Kidney epithelial cell (primary cell): ENCODE data around the gene PER1. TPM values are rescaled to one million over a fixed set of nuclear protein-coding genes. Genes with fewer than 3 reads are reported as not detected.

ENCODE experiments used
- DNase-seq: peaks from one replicate; pipeline ENCODE4 v3.0.0-alpha.2; 2010; ENCODE audit warnings: low read depth
- H3K27me3 ChIP-seq: 2 replicates; pipeline ENCODE4 v1.6.0; 2011; ENCODE audit warnings: low read length; ENCODE audit not compliant: control insufficient read depth, insufficient read depth
- H3K36me3 ChIP-seq: 2 replicates; pipeline ENCODE4 v1.5.1; 2011; ENCODE audit warnings: low read length; ENCODE audit not compliant: control insufficient read depth, insufficient read depth
- H3K4me3 ChIP-seq: 2 replicates; pipeline ENCODE4 v1.5.1; 2011; ENCODE audit warnings: low read depth, mild to moderate bottlenecking, control low read depth, low read length
- total RNA-seq: library from RNA; depleted of rRNA; stranded (reverse); fragments of >200 nt; gene quantifications from 2 replicates; pipeline ENCODE4 v1.2.3, GENCODE V29; 2015
- TF ChIP-seq, protein P1 (sequence below): IDR thresholded peaks from 2 replicates; pipeline ENCODE4 v1.5.1; 2011; ENCODE audit warnings: mild to moderate bottlenecking, moderate library complexity, low read length, control low read depth, inconsistent platforms; ENCODE audit not compliant: insufficient read depth, poor library complexity, severe bottlenecking

The PER1 gene, protein sequence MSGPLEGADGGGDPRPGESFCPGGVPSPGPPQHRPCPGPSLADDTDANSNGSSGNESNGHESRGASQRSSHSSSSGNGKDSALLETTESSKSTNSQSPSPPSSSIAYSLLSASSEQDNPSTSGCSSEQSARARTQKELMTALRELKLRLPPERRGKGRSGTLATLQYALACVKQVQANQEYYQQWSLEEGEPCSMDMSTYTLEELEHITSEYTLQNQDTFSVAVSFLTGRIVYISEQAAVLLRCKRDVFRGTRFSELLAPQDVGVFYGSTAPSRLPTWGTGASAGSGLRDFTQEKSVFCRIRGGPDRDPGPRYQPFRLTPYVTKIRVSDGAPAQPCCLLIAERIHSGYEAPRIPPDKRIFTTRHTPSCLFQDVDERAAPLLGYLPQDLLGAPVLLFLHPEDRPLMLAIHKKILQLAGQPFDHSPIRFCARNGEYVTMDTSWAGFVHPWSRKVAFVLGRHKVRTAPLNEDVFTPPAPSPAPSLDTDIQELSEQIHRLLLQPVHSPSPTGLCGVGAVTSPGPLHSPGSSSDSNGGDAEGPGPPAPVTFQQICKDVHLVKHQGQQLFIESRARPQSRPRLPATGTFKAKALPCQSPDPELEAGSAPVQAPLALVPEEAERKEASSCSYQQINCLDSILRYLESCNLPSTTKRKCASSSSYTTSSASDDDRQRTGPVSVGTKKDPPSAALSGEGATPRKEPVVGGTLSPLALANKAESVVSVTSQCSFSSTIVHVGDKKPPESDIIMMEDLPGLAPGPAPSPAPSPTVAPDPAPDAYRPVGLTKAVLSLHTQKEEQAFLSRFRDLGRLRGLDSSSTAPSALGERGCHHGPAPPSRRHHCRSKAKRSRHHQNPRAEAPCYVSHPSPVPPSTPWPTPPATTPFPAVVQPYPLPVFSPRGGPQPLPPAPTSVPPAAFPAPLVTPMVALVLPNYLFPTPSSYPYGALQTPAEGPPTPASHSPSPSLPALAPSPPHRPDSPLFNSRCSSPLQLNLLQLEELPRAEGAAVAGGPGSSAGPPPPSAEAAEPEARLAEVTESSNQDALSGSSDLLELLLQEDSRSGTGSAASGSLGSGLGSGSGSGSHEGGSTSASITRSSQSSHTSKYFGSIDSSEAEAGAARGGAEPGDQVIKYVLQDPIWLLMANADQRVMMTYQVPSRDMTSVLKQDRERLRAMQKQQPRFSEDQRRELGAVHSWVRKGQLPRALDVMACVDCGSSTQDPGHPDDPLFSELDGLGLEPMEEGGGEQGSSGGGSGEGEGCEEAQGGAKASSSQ (N-terminal part only)
- 11.0 and 19.4 TPM in 2 replicates for total RNA-seq

DNA sequence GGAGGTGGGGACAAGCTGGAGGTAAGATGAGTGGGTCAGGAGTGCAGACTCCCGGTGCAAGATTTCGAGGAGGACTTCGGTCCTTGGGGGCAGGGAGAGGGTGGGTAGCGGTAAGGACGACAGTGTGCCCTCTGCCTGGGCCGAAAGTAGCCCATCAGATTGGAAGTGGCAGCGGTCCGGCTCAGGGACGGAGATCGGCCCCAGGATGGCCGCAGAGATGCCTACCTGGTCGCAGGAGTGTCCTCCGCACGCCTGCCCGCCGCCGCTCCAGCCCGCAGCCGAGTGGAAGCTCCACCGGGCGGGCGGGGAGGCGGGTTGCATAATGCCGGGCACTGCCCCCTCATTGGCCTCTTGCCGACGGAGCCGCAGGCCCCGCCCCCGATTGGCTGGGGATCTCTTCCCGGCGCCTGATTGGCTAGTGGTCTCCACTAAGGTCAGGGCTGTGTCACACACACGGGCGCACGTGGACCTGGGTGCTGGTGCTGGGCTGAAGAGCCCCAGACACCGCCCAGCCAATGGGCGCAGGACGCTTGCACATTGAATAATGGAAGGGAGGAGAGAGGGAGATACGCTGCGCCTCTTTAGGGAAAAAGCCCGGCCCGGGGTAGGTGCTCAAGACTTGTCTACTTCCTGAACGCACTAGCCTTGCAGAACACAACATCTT lies at the start of gene PER1:
PER1 (minus strand) TSS at position 293 of the 664 bp plus-strand sequence. CDS start 1,698 bp downstream, outside the sequence.
- DNase-seq: peak; percentile 81

GRCh38 chr17:8192070-8192815 lies 40.0 kb upstream of the PER1 start:
- TF ChIP-seq, protein P1, sequence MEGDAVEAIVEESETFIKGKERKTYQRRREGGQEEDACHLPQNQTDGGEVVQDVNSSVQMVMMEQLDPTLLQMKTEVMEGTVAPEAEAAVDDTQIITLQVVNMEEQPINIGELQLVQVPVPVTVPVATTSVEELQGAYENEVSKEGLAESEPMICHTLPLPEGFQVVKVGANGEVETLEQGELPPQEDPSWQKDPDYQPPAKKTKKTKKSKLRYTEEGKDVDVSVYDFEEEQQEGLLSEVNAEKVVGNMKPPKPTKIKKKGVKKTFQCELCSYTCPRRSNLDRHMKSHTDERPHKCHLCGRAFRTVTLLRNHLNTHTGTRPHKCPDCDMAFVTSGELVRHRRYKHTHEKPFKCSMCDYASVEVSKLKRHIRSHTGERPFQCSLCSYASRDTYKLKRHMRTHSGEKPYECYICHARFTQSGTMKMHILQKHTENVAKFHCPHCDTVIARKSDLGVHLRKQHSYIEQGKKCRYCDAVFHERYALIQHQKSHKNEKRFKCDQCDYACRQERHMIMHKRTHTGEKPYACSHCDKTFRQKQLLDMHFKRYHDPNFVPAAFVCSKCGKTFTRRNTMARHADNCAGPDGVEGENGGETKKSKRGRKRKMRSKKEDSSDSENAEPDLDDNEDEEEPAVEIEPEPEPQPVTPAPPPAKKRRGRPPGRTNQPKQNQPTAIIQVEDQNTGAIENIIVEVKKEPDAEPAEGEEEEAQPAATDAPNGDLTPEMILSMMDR: no peak
- peak; percentile 88 for DNase-seq
- H3K27me3 ChIP-seq: no peaks in the 10 kb centered on the region
- H3K36me3 ChIP-seq: no peaks in the 10 kb centered on the region
- H3K4me3 ChIP-seq: peak overlapping the region; percentile 29

More for the DNA sequence above, at the start of gene PER1:
- Histone ChIP-seq H3K36me3 (peaks cover 2% of the 10 kb centered on the region), H3K4me3 (peak within 1 kb of the TSS; percentile 62), H3K27me3 (no peaks in the 10 kb centered on the region)
- TF ChIP-seq, protein P1: no peak

- H3K36me3 ChIP-seq: no peaks in the 10 kb centered on the region
- no peak for DNase-seq
- TF ChIP-seq, protein P1: no peak
- H3K27me3 ChIP-seq: no peaks in the 10 kb centered on the region
- no peak overlapping the region for H3K4me3 ChIP-seq
Measured at GRCh38 chr17:8190506-8190905, 38.3 kb upstream of the PER1 start.

- no peaks in the 10 kb centered on the region for H3K27me3 ChIP-seq
- peak; percentile 95 for DNase-seq
- H3K4me3 ChIP-seq: peak within 1 kb of the TSS; percentile 78
- no peaks in the 10 kb centered on the region for H3K36me3 ChIP-seq
- TF ChIP-seq, protein P1: peak; percentile 24
Measured at GRCh38 chr17:8189711-8190477, 37.7 kb upstream of the PER1 start, which contains the start of gene BORCS6. BORCS6 (minus strand) TSS chr17:8190180; CDS start chr17:8190140, 40 bp downstream.
